ENCODE measurements around the gene RAB3C.

Gene RAB3C

DNA sequence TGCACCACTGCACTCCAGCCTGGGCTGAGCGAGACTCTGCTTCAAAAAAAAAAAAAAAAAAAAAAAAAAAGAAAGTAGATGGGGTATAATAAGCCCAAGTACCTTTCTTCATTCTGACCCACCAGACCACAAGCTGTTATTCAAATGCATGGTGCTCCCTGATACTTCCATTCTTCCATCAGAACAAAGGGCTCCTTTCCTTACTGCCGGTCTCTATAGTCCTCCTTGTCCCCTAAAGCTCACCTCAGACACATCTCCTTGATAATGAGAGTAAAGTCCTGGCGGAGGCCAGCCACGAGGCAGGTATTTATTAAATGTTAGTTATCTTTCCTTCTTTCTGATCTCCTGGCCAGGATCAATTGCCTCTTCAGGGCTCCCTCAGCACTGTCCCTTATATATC is 162.5 kb downstream of the RAB3C start:
- Histone ChIP-seq H2AFZ (ENCODE audit: low read depth, low read length) (no peak overlapping the region), H3K36me3 (replicated peaks; ENCODE audit: low read depth, low read length) (no peaks in the 10 kb centered on the region), H3K4me2 (ENCODE audit: low read length) (no peak overlapping the region), H4K20me1 (ENCODE audit: insufficient read depth, low read length) (no peaks in the 10 kb centered on the region), H3K79me2 (ENCODE audit: low read length) (no peaks in the 10 kb centered on the region), H3K27ac (ENCODE audit: low read length) (no peak overlapping the region), H3K4me3 (ENCODE audit: low read length) (no peak overlapping the region), H3K9ac (ENCODE audit: low read length) (no peak overlapping the region), H3K4me1 (ENCODE audit: low read length) (no peaks in the 10 kb centered on the region), H3K9me3 (ENCODE audit: insufficient read depth, low read length) (no peaks in the 10 kb centered on the region), H3K27me3 (ENCODE audit: low read depth, low read length) (no peaks in the 10 kb centered on the region)
- TF ChIP-seq, protein P1, sequence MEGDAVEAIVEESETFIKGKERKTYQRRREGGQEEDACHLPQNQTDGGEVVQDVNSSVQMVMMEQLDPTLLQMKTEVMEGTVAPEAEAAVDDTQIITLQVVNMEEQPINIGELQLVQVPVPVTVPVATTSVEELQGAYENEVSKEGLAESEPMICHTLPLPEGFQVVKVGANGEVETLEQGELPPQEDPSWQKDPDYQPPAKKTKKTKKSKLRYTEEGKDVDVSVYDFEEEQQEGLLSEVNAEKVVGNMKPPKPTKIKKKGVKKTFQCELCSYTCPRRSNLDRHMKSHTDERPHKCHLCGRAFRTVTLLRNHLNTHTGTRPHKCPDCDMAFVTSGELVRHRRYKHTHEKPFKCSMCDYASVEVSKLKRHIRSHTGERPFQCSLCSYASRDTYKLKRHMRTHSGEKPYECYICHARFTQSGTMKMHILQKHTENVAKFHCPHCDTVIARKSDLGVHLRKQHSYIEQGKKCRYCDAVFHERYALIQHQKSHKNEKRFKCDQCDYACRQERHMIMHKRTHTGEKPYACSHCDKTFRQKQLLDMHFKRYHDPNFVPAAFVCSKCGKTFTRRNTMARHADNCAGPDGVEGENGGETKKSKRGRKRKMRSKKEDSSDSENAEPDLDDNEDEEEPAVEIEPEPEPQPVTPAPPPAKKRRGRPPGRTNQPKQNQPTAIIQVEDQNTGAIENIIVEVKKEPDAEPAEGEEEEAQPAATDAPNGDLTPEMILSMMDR (IDR thresholded peaks at IDR 0.05; ENCODE audit: low read depth, low read length): no peak
- TF ChIP-seq EZH2phosphoT487 (IDR thresholded peaks at IDR 0.05; ENCODE audit: low read depth): no peak

DNA sequence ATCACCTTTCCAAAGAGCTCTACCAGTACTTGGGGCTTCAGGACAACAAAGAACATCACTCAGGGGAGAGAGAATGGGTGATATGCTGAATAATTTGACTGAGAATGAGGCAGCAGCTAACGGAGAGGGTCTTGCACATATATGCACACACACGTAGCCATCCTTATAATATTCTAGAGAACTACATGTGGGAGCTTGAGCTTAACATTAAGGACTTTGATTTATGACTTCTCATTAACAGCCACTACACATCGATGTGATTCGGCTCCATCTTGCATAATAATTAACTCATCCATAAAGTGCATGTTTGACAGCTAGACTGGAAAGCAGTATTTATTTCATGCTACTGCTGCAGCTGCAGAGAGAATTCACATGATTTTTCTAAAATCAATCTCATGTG is 163.4 kb downstream of the RAB3C start:
- no peak overlapping the region for H3K27ac ChIP-seq (ENCODE audit: low read length)
- no peak overlapping the region for H3K4me3 ChIP-seq (ENCODE audit: low read length)
- no peak overlapping the region for H2AFZ ChIP-seq (ENCODE audit: low read depth, low read length)
- H4K20me1 ChIP-seq (ENCODE audit: insufficient read depth, low read length): no peaks in the 10 kb centered on the region
- no peak overlapping the region for H3K9ac ChIP-seq (ENCODE audit: low read length)
- H3K9me3 ChIP-seq (ENCODE audit: insufficient read depth, low read length): no peaks in the 10 kb centered on the region
- no peaks in the 10 kb centered on the region for H3K4me1 ChIP-seq (ENCODE audit: low read length)
- H3K36me3 ChIP-seq (replicated peaks; ENCODE audit: low read depth, low read length): no peaks in the 10 kb centered on the region
- TF ChIP-seq, protein P1 (IDR thresholded peaks at IDR 0.05; ENCODE audit: low read depth, low read length): no peak
- TF ChIP-seq EZH2phosphoT487 (IDR thresholded peaks at IDR 0.05; ENCODE audit: low read depth): no peak
- no peak overlapping the region for H3K4me2 ChIP-seq (ENCODE audit: low read length)
- H3K79me2 ChIP-seq (ENCODE audit: low read length): no peaks in the 10 kb centered on the region
- H3K27me3 ChIP-seq (ENCODE audit: low read depth, low read length): no peaks in the 10 kb centered on the region

DNA sequence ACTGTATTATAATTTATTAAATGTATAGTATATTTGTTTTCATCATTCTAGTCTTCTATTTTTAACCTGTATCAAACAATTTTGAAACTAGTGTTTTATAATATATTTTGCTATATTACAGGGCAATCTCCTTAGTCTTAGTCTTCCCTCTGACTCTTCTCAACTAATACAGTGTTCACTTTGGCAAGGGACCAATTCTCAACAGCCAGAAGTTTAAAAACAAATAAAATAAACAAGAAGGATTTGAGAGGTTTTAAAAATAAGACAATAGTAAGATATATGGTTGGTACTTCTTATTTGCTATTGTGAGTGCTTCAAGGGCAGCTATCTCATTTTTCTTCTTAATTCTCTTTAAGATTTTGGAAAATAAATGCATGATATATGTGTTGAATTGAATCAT is 167.2 kb downstream of the RAB3C start:
- no peaks in the 10 kb centered on the region for H3K36me3 ChIP-seq (replicated peaks; ENCODE audit: low read depth, low read length)
- H2AFZ ChIP-seq (ENCODE audit: low read depth, low read length): no peak overlapping the region
- no peak overlapping the region for H3K27ac ChIP-seq (ENCODE audit: low read length)
- no peaks in the 10 kb centered on the region for H3K9me3 ChIP-seq (ENCODE audit: insufficient read depth, low read length)
- H4K20me1 ChIP-seq (ENCODE audit: insufficient read depth, low read length): no peaks in the 10 kb centered on the region
- H3K79me2 ChIP-seq (ENCODE audit: low read length): no peaks in the 10 kb centered on the region
- H3K27me3 ChIP-seq (ENCODE audit: low read depth, low read length): no peaks in the 10 kb centered on the region
- no peaks in the 10 kb centered on the region for H3K4me1 ChIP-seq (ENCODE audit: low read length)
- TF ChIP-seq, protein P1 (IDR thresholded peaks at IDR 0.05; ENCODE audit: low read depth, low read length): no peak
- TF ChIP-seq EZH2phosphoT487 (IDR thresholded peaks at IDR 0.05; ENCODE audit: low read depth): no peak
- H3K9ac ChIP-seq (ENCODE audit: low read length): no peak overlapping the region
- no peak overlapping the region for H3K4me2 ChIP-seq (ENCODE audit: low read length)
- no peak overlapping the region for H3K4me3 ChIP-seq (ENCODE audit: low read length)

DNA sequence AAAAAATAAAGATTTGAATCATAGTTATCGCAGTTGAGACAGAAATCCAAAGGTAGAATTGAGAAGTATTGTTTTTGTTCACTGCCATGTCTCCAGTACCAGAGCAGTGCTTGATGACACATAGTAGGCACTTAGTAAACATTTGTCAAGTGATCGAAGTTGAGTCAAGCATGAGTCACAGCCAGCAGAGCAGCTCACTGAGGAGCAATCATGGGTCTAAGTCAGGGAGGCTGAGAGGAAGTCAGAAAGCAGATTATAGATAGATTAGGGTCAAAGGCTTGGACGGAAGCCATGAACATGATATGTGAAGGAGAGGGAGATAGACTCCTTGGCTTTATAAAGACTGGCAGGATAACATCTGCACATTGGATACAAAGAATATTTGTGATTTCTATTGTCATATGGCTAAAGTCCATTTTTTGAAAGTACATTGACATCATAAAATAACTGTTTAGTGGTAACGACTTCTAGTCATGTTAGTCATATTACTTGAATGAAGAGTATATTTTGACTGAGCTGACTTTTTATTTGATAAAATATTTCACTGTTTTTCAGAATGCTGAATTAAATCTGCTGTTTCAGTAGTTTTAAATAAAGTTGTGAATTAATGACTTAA is 168.5 kb downstream of the RAB3C start:
- no peak for TF ChIP-seq EZH2phosphoT487 (IDR thresholded peaks at IDR 0.05; ENCODE audit: low read depth)
- TF ChIP-seq, protein P1 (IDR thresholded peaks at IDR 0.05; ENCODE audit: low read depth, low read length): no peak
- Histone ChIP-seq H4K20me1 (ENCODE audit: insufficient read depth, low read length) (no peaks in the 10 kb centered on the region), H3K4me2 (ENCODE audit: low read length) (no peak overlapping the region), H3K4me1 (ENCODE audit: low read length) (no peaks in the 10 kb centered on the region), H3K27ac (ENCODE audit: low read length) (no peak overlapping the region), H3K9ac (ENCODE audit: low read length) (no peak overlapping the region), H3K36me3 (replicated peaks; ENCODE audit: low read depth, low read length) (no peaks in the 10 kb centered on the region), H2AFZ (ENCODE audit: low read depth, low read length) (no peak overlapping the region), H3K27me3 (ENCODE audit: low read depth, low read length) (no peaks in the 10 kb centered on the region), H3K79me2 (ENCODE audit: low read length) (no peaks in the 10 kb centered on the region), H3K4me3 (ENCODE audit: low read length) (no peak overlapping the region), H3K9me3 (ENCODE audit: insufficient read depth, low read length) (no peaks in the 10 kb centered on the region)
